Thyroid gland (tissue), 4 donors: Measurements from ENCODE around the gene DNM3. TPM values are rescaled to one million over a fixed set of nuclear protein-coding genes. Genes with fewer than 3 reads are reported as not detected.

Experiments used
- DNase-seq, 2 donors: peaks; one replicate each; pipeline ENCODE4 v3.0.0-alpha.2; 2019
- H3K27ac ChIP-seq, 3 donors: fragments of 200-600 bp; sonication (generic); 1 replicate in 2 of 3; 2 replicates in 1 of 3; pipeline ENCODE4 v1.5.1; 2016 to 2019; ENCODE audit warnings: mild to moderate bottlenecking in 1 of 3, moderate library complexity in 1 of 3
- H3K27me3 ChIP-seq: fragments of 200-600 bp; sonication (generic); one replicate; pipeline ENCODE4 v1.5.1; 2019
- H3K36me3 ChIP-seq, 2 donors: fragments of 200-600 bp; sonication (generic); one replicate each; pipeline ENCODE4 v1.5.1; 2016 to 2019
- H3K4me1 ChIP-seq, 2 donors: fragments of 200-600 bp; sonication (generic); one replicate each; pipeline ENCODE4 v1.5.1; 2017 to 2019
- H3K4me3 ChIP-seq, 3 donors: fragments of 200-600 bp; sonication (generic); replicated peaks in 1 of 3; 1 replicate in 2 of 3; 2 replicates in 1 of 3; pipeline ENCODE4 v1.5.1; 2016; ENCODE audit warnings: mild to moderate bottlenecking in 1 of 3
- H3K9me3 ChIP-seq: fragments of 200-600 bp; sonication (generic); one replicate; pipeline ENCODE4 v1.5.1; 2017
- CTCF ChIP-seq, 6 experiments: fragments of 200-600 bp in 3 of 6; fragments of 450-650 bp in 3 of 6; sonication (generic) in 3 of 6; IDR thresholded peaks; one replicate each; pipeline ENCODE4 v1.5.1; 2016 to 2019; ENCODE audit warnings: antibody characterized with exemption in 6 of 6, mild to moderate bottlenecking in 2 of 6, inconsistent platforms in 1 of 6, moderate library complexity in 1 of 6
- POLR2A ChIP-seq, 2 donors: fragments of 450-650 bp; IDR thresholded peaks; one replicate each; pipeline ENCODE4 v1.6.1; 2017; ENCODE audit warnings: antibody characterized with exemption in 2 of 2, mild to moderate bottlenecking in 2 of 2, moderate library complexity in 1 of 2
- WGBS, 2 donors: methylation state at CpG; one replicate each; pipeline ENCODE4 v1.1.5; 2017; 5-methylcytosine and 5-hydroxymethylcytosine counted together
- intact Hi-C: fragments of 100-400 bp; cut with DNase I; formaldehyde crosslinking; loops from one replicate; pipeline ENCODE4 v1.15.1; 2023
- total RNA-seq, 4 donors: library from RNA; depleted of rRNA; stranded (reverse); fragments of >200 nt; gene quantifications; one replicate each; pipeline ENCODE4 v1.2.3, GENCODE V29; 2016

The DNM3 gene
- total RNA-seq, 4 donors from 2014 or later, result 9.0 to 13.6 (median 10.8) TPM

- H3K27ac ChIP-seq, result no peak overlapping the region
- H3K36me3 ChIP-seq, result no peaks in the 10 kb centered on the region
- intact Hi-C loops, result no loop called here
- no peak for TF ChIP-seq POLR2A (IDR thresholded peaks at IDR 0.05)
- no peak for TF ChIP-seq CTCF (IDR thresholded peaks at IDR 0.05)
- no peak overlapping the region for H3K4me3 ChIP-seq
- H3K27me3 ChIP-seq, result no peaks in the 10 kb centered on the region
- WGBS, 2 donors, result 71 to 74% methylated on average over 4 of the region's 4 CpGs
- H3K9me3 ChIP-seq, result no peaks in the 10 kb centered on the region
- DNase-seq, result no peak
- H3K4me1 ChIP-seq, result no peaks in the 10 kb centered on the region
Measured at GRCh38 chr1:171883849-171884248, 42.6 kb downstream of the DNM3 start.

- Histone ChIP-seq H3K9me3 (no peaks in the 10 kb centered on the region), H3K27me3 (no peaks in the 10 kb centered on the region), H3K4me1 (no peaks in the 10 kb centered on the region), H3K27ac (no peak overlapping the region), H3K4me3 (no peak overlapping the region), H3K36me3 (no peaks in the 10 kb centered on the region)
- no peak for DNase-seq
- TF ChIP-seq POLR2A (IDR thresholded peaks at IDR 0.05), result no peak
- no peak for TF ChIP-seq CTCF (IDR thresholded peaks at IDR 0.05)
- intact Hi-C loops, result no loop called here
- 91 to 100% methylated on average over 1 of the region's 1 CpG for WGBS, 2 donors
Measured at GRCh38 chr1:171884475-171884874, 43.2 kb downstream of the DNM3 start.

- intact Hi-C loops, result no loop called here
- Histone ChIP-seq H3K4me3 (no peak overlapping the region), H3K36me3 (no peaks in the 10 kb centered on the region), H3K4me1 (no peaks in the 10 kb centered on the region), H3K9me3 (no peaks in the 10 kb centered on the region), H3K27me3 (no peaks in the 10 kb centered on the region), H3K27ac (no peak overlapping the region)
- no peak for TF ChIP-seq POLR2A (IDR thresholded peaks at IDR 0.05)
- no peak for TF ChIP-seq CTCF (IDR thresholded peaks at IDR 0.05)
- DNase-seq, result no peak
- 76 to 91% methylated on average over 1 of the region's 1 CpG for WGBS, 2 donors
Measured at GRCh38 chr1:171890131-171890530, 48.8 kb downstream of the DNM3 start.

GRCh38 chr1:171896936-171897703, 55.8 kb downstream of the DNM3 start:
- no peak overlapping the region for H3K27ac ChIP-seq
- 92 to 97% methylated on average over 2 of the region's 2 CpGs for WGBS, 2 donors
- H3K36me3 ChIP-seq, result no peaks in the 10 kb centered on the region
- no peaks in the 10 kb centered on the region for H3K9me3 ChIP-seq
- intact Hi-C loops, result no loop called here
- no peaks in the 10 kb centered on the region for H3K4me1 ChIP-seq
- no peaks in the 10 kb centered on the region for H3K27me3 ChIP-seq
- no peak for DNase-seq
- TF ChIP-seq POLR2A (IDR thresholded peaks at IDR 0.05), result no peak
- TF ChIP-seq CTCF (IDR thresholded peaks at IDR 0.05), result no peak
- no peak overlapping the region for H3K4me3 ChIP-seq

GRCh38 chr1:171898941-171899340, 57.6 kb downstream of the DNM3 start:
- no peaks in the 10 kb centered on the region for H3K36me3 ChIP-seq
- no peak overlapping the region for H3K27ac ChIP-seq
- intact Hi-C loops, result no loop called here
- 71 to 75% methylated on average over 9 of the region's 9 CpGs for WGBS, 2 donors
- no peaks in the 10 kb centered on the region for H3K4me1 ChIP-seq
- H3K27me3 ChIP-seq, result no peaks in the 10 kb centered on the region
- no peak for TF ChIP-seq POLR2A (IDR thresholded peaks at IDR 0.05)
- no peak for TF ChIP-seq CTCF (IDR thresholded peaks at IDR 0.05)
- H3K9me3 ChIP-seq, result no peaks in the 10 kb centered on the region
- no peak overlapping the region for H3K4me3 ChIP-seq
- no peak for DNase-seq
